GDM1 (cell line): Measurements from ENCODE around the gene SH3RF2.
"Not testable (repeated sequence)": the region's sequence is repeated elsewhere in the genome, so short reads cannot be mapped to it uniquely, and the experiment has no call there.

ENCODE experiments used
- DNase-seq: peaks from one replicate; lab custom pipeline; 2025; lab: John Stamatoyannopoulos, UW

Gene SH3RF2

GRCh38 chr5:145936401-145937131 is at the start of gene SH3RF2:
TSS of gene SH3RF2 (plus strand) at chr5:145936578. CDS start at chr5:145937929, 1,351 bp downstream.
- no peak for DNase-seq

GRCh38 chr5:145887217-145887616 is 49.2 kb upstream of the SH3RF2 start:
- no peak for DNase-seq

- peak; percentile 49 for DNase-seq
Measured at GRCh38 chr5:145887976-145888574, 48.3 kb upstream of the SH3RF2 start.

GRCh38 chr5:145889611-145890010 is 46.8 kb upstream of the SH3RF2 start:
- DNase-seq = no peak

GRCh38 chr5:145891378-145891777 is 45.0 kb upstream of the SH3RF2 start:
- DNase-seq = not testable (repeated sequence)

GRCh38 chr5:145898171-145898570 is 38.2 kb upstream of the SH3RF2 start:
- DNase-seq = no peak

- no peak for DNase-seq
Measured at GRCh38 chr5:145902421-145902820, 34.0 kb upstream of the SH3RF2 start.

GRCh38 chr5:145903113-145903512 is 33.3 kb upstream of the SH3RF2 start:
- DNase-seq = no peak

GRCh38 chr5:145903867-145904266 is 32.5 kb upstream of the SH3RF2 start:
- DNase-seq = no peak

- no peak for DNase-seq
Measured at GRCh38 chr5:145904743-145905142, 31.6 kb upstream of the SH3RF2 start.

GRCh38 chr5:145906401-145906800 is 30.0 kb upstream of the SH3RF2 start:
- no peak for DNase-seq

GRCh38 chr5:145908206-145908960 is 28.0 kb upstream of the SH3RF2 start:
- no peak for DNase-seq

GRCh38 chr5:145911164-145911563 is 25.2 kb upstream of the SH3RF2 start:
- DNase-seq = no peak

GRCh38 chr5:145912019-145912418 is 24.4 kb upstream of the SH3RF2 start:
- DNase-seq = no peak

GRCh38 chr5:145912594-145912993 is 23.8 kb upstream of the SH3RF2 start:
- DNase-seq = no peak

GRCh38 chr5:145913701-145914100 is 22.7 kb upstream of the SH3RF2 start:
- no peak for DNase-seq

- DNase-seq = no peak
Measured at GRCh38 chr5:145915970-145916638, 20.3 kb upstream of the SH3RF2 start.

GRCh38 chr5:145917288-145917687 is 19.1 kb upstream of the SH3RF2 start:
- DNase-seq = no peak

- DNase-seq = no peak
Measured at GRCh38 chr5:145918397-145918796, 18.0 kb upstream of the SH3RF2 start.

GRCh38 chr5:145919413-145919812 is 17.0 kb upstream of the SH3RF2 start:
- no peak for DNase-seq

GRCh38 chr5:145920542-145921210 is 15.7 kb upstream of the SH3RF2 start:
- no peak for DNase-seq

- DNase-seq = no peak
Measured at GRCh38 chr5:145921211-145921610, 15.2 kb upstream of the SH3RF2 start.
